Bronchial epithelial cell (primary cell): ENCODE data around the gene MBP. TPM values are rescaled to one million over a fixed set of nuclear protein-coding genes. Genes with fewer than 3 reads are reported as not detected.

Source experiments
- DNase-seq: peaks from one replicate; pipeline ENCODE4 v3.0.0-alpha.2; 2010; ENCODE audit warnings: low read depth
- FAIRE-seq: peaks from 2 replicates; lab custom pipeline; 2011; peaks lifted over from hg19 to GRCh38; lab: Jason Lieb, UNC
- H3K27me3 ChIP-seq: 2 replicates; pipeline ENCODE4 v1.5.1; 2011; ENCODE audit warnings: low read length; ENCODE audit not compliant: control insufficient read depth, insufficient read depth
- H3K36me3 ChIP-seq: 2 replicates; pipeline ENCODE4 v1.5.1; 2011; ENCODE audit warnings: low read length; ENCODE audit not compliant: control insufficient read depth, insufficient read depth
- H3K4me3 ChIP-seq: 2 replicates; pipeline ENCODE4 v1.5.1; 2011; ENCODE audit warnings: mild to moderate bottlenecking, low read depth, low read length, control low read depth
- CTCF ChIP-seq: IDR thresholded peaks from 2 replicates; pipeline ENCODE4 v1.5.1; 2011; ENCODE audit warnings: mild to moderate bottlenecking, moderate library complexity, low read length, control low read depth, inconsistent platforms; ENCODE audit not compliant: insufficient read depth, severe bottlenecking
- total RNA-seq: library from RNA; depleted of rRNA; stranded (reverse); fragments of >200 nt; gene quantifications from 2 replicates; pipeline ENCODE4 v1.2.1, GENCODE V29; 2014

MBP gene
- total RNA-seq, 1 donor from 2014 or later: 26.6 TPM

- H3K36me3 ChIP-seq: peaks cover 13% of the 10 kb centered on the region
Measured at GRCh38 chr18:77017355-77017754, 115.2 kb downstream of the MBP start.

DNA sequence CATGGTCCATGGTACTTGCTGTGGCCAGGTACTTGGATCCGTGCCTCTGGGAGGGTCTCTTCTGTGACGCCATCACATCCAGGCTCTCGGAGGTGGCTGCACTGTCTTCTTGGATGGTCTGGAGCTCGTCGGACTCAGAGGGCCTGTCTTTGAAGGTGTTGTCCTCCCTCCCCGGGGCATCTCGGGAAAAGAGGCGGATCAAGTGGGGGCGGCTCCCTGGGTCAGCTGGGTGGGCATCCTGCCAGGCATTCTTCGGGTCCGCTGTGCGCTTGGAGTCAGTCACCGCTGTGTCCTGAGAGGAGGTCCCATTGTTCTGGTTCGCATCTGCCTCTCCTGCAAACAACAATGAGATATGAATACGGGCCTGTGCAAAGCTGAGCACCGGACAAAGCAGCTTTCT, 115.6 kb downstream of the MBP start:
- FAIRE-seq: no peak
- no peak for TF ChIP-seq CTCF
- H3K27me3 ChIP-seq: no peaks in the 10 kb centered on the region

More at GRCh38 chr18:77017355-77017754, 115.2 kb downstream of the MBP start:
- no peak overlapping the region for H3K4me3 ChIP-seq
- no peak for FAIRE-seq
- no peak for TF ChIP-seq CTCF
- no peaks in the 10 kb centered on the region for H3K27me3 ChIP-seq
- no peak for DNase-seq

GRCh38 chr18:77015771-77016710, 116.5 kb downstream of the MBP start:
- FAIRE-seq (peak; percentile 60), DNase-seq (no peak)
- no peaks in the 10 kb centered on the region for H3K27me3 ChIP-seq

More for the DNA sequence above, 115.6 kb downstream of the MBP start:
- peaks cover 13% of the 10 kb centered on the region for H3K36me3 ChIP-seq
- DNase-seq: no peak
- no peak overlapping the region for H3K4me3 ChIP-seq

DNA sequence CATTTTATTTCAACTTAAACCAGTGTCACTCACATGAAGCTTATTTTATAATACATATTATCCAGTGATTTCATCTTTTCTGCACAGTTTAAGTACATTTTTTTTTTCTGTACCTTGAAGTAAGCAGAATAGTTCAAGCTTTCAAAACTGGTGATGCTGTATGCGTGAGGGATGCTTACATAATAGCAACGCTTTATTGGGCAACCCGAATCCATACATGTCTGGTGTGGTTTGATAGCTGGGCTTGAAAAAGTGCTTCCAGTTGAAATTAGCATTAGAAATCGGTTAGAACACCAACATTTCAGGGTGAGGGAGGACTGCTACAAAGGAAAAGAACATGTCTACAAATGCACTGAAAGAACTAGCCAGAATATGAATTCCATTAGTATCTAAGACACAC, 117.4 kb downstream of the MBP start:
- no peak overlapping the region for H3K4me3 ChIP-seq
- H3K27me3 ChIP-seq: no peaks in the 10 kb centered on the region
- DNase-seq (no peak), FAIRE-seq (no peak)
- TF ChIP-seq CTCF: no peak
- peaks cover 12% of the 10 kb centered on the region for H3K36me3 ChIP-seq

More at GRCh38 chr18:77015771-77016710, 116.5 kb downstream of the MBP start:
- Histone ChIP-seq H3K36me3 (peaks cover 12% of the 10 kb centered on the region), H3K4me3 (no peak overlapping the region)
- no peak for TF ChIP-seq CTCF

DNA sequence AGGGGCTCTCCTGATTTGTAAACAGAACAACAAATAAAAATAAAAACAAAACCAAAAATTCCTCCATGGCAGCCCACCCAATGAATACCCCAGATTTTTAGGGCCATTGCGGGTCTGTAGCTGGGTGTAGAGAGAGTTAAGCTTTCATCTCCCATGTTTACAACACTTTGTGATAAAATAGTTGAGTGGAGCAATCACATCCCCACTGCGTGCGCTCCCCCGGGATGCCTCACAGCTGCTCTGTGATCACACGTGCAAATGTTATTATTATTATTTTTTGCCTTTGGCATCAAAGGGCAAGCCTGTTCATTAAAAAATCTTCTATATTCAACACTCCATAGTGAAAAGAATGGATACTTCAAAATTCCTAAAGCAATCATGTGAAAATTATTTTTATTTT, 118.0 kb downstream of the MBP start:
- TF ChIP-seq CTCF: no peak
- H3K36me3 ChIP-seq: peaks cover 12% of the 10 kb centered on the region
- FAIRE-seq (no peak), DNase-seq (no peak)
- no peaks in the 10 kb centered on the region for H3K27me3 ChIP-seq
- no peak overlapping the region for H3K4me3 ChIP-seq
